ENCODE data around the gene GAPDH. TPM values are rescaled to one million over a fixed set of nuclear protein-coding genes. Genes with fewer than 3 reads are reported as not detected.

GAPDH gene
- total RNA-seq, 1 experiment from 2014 or later, result 4,097 TPM

Other genes starting within 250 kb of the GAPDH start
- gene PLEKHG6, start 223.8 kb upstream of the GAPDH start, total RNA-seq (2022), result not detected in 2 replicates
- gene TNFRSF1A, start 192.4 kb upstream of the GAPDH start, total RNA-seq (2022), result 103 and 110 TPM in 2 replicates
- gene SCNN1A, start 159.0 kb upstream of the GAPDH start, total RNA-seq (2022), result 136 and 139 TPM in 2 replicates
- 158 and 169 TPM in 2 replicates for gene LTBR, start 150.4 kb upstream of the GAPDH start, total RNA-seq (2022)
- gene CD27, start 89.6 kb upstream of the GAPDH start, total RNA-seq (2022), result not detected in 2 replicates
- 8.1 and 9.3 TPM in 2 replicates for gene TAPBPL, start 82.5 kb upstream of the GAPDH start, total RNA-seq (2022)
- gene VAMP1, start 63.8 kb upstream of the GAPDH start, total RNA-seq (2022), result 2.5 and 2.9 TPM in 2 replicates
- gene MRPL51, start 41.3 kb upstream of the GAPDH start, total RNA-seq (2022), result 230 and 314 TPM in 2 replicates
- gene NCAPD2, start 40.4 kb upstream of the GAPDH start, total RNA-seq (2022), result 31.9 and 52.0 TPM in 2 replicates
- 0.49 and 1.1 TPM in 2 replicates for gene IFFO1, start 21.5 kb downstream of the GAPDH start, total RNA-seq (2022)
- 97.1 and 108 TPM in 2 replicates for gene NOP2, start 33.8 kb downstream of the GAPDH start, total RNA-seq (2022)
- gene CHD4, start 72.9 kb downstream of the GAPDH start, total RNA-seq (2022), result 135 and 151 TPM in 2 replicates
- 2.5 and 2.7 TPM in 2 replicates for gene LPAR5, start 101.4 kb downstream of the GAPDH start, total RNA-seq (2022)
- gene ACRBP, start 112.9 kb downstream of the GAPDH start, total RNA-seq (2022), result 0.30 and 2.5 TPM in 2 replicates
- 15.2 and 16.1 TPM in 2 replicates for gene ING4, start 128.6 kb downstream of the GAPDH start, total RNA-seq (2022)
- gene ZNF384, start 154.9 kb downstream of the GAPDH start, total RNA-seq (2022), result 62.8 and 70.8 TPM in 2 replicates
- gene PIANP, start 166.3 kb downstream of the GAPDH start, total RNA-seq (2022), result not detected in 2 replicates
- 55.5 and 61.3 TPM in 2 replicates for gene COPS7A, start 189.5 kb downstream of the GAPDH start, total RNA-seq (2022)
- gene MLF2, start 218.6 kb downstream of the GAPDH start, total RNA-seq (2022), result 151 and 162 TPM in 2 replicates
- 242 and 284 TPM in 2 replicates for gene PTMS, start 231.8 kb downstream of the GAPDH start, total RNA-seq (2022)
- gene LAG3, start 238.0 kb downstream of the GAPDH start, total RNA-seq (2022), result 0.58 and 1.0 TPM in 2 replicates